HEK293 (cell line): Measurements from ENCODE around the gene CELSR1.
A peak's percentile ranks its signal among the peaks of the same experiment; 100 is the strongest.

Source experiments
- AEBP2 ChIP-seq: fragments of 450-650 bp; formaldehyde crosslinking; IDR thresholded peaks from 2 replicates; pipeline ENCODE4 v1.5.1; 2016; ENCODE audit warnings: missing biosample characterization, missing genetic modification characterization, borderline replicate concordance
- ATF2 ChIP-seq: fragments of 450-650 bp; formaldehyde crosslinking; IDR thresholded peaks from 2 replicates; pipeline ENCODE4 v1.5.1; 2016; ENCODE audit warnings: missing biosample characterization, missing genetic modification characterization, low read depth
- EGR2 ChIP-seq: fragments of 450-650 bp; formaldehyde crosslinking; IDR thresholded peaks from 2 replicates; pipeline ENCODE4 v1.5.1; 2016; ENCODE audit warnings: low read depth, missing biosample characterization, missing genetic modification characterization
- HOXD13 ChIP-seq: sonication (generic); formaldehyde crosslinking; IDR thresholded peaks from 2 replicates; pipeline ENCODE4 v1.8.0; 2022; ENCODE audit warnings: missing genetic modification reagents, borderline replicate concordance
- KLF10 ChIP-seq: fragments of 450-650 bp; IDR thresholded peaks from 2 replicates; pipeline ENCODE4 v1.5.1; 2018; ENCODE audit warnings: missing biosample characterization, mild to moderate bottlenecking, missing genetic modification characterization
- MYNN ChIP-seq: fragments of 450-650 bp; formaldehyde crosslinking; IDR thresholded peaks from 2 replicates; pipeline ENCODE4 v1.5.1; 2016; ENCODE audit warnings: missing biosample characterization, missing genetic modification characterization, borderline replicate concordance
- PATZ1 ChIP-seq: fragments of 450-650 bp; formaldehyde crosslinking; IDR thresholded peaks from 2 replicates; pipeline ENCODE4 v1.5.1; 2016; ENCODE audit warnings: missing biosample characterization, missing genetic modification characterization
- SCRT2 ChIP-seq: fragments of 450-650 bp; formaldehyde crosslinking; IDR thresholded peaks from 2 replicates; pipeline ENCODE4 v1.5.1; 2016; ENCODE audit warnings: missing biosample characterization, missing genetic modification characterization
- YY2 ChIP-seq: fragments of 450-650 bp; formaldehyde crosslinking; IDR thresholded peaks from 2 replicates; pipeline ENCODE4 v1.5.1; 2016; ENCODE audit warnings: missing biosample characterization, missing genetic modification characterization
- ZBTB21 ChIP-seq: fragments of 450-650 bp; formaldehyde crosslinking; IDR thresholded peaks from 2 replicates; pipeline ENCODE4 v1.5.1; 2017; ENCODE audit warnings: missing biosample characterization, missing genetic modification characterization
- ZEB2 ChIP-seq: fragments of 450-650 bp; formaldehyde crosslinking; IDR thresholded peaks from 2 replicates; pipeline ENCODE4 v1.5.1; 2016; ENCODE audit warnings: missing biosample characterization, missing genetic modification characterization
- ZFP69B ChIP-seq: fragments of 450-650 bp; formaldehyde crosslinking; IDR thresholded peaks from 2 replicates; pipeline ENCODE4 v1.5.1; 2016; ENCODE audit warnings: missing biosample characterization, missing genetic modification characterization
- ZNF112 ChIP-seq: fragments of 450-650 bp; formaldehyde crosslinking; IDR thresholded peaks from 2 replicates; pipeline ENCODE4 v1.5.0; 2017; ENCODE audit warnings: missing biosample characterization, missing genetic modification characterization
- ZNF121 ChIP-seq: fragments of 450-650 bp; formaldehyde crosslinking; IDR thresholded peaks from 2 replicates; pipeline ENCODE4 v1.5.1; 2016; ENCODE audit warnings: missing biosample characterization, missing genetic modification characterization
- ZNF146 ChIP-seq: fragments of 450-650 bp; formaldehyde crosslinking; IDR thresholded peaks from 2 replicates; pipeline ENCODE4 v1.5.1; 2016; ENCODE audit warnings: missing biosample characterization, missing genetic modification characterization
- ZNF184 ChIP-seq: fragments of 450-650 bp; IDR thresholded peaks from 2 replicates; pipeline ENCODE4 v1.5.1; 2018; ENCODE audit warnings: missing biosample characterization, mild to moderate bottlenecking, missing genetic modification characterization
- ZNF19 ChIP-seq: fragments of 450-650 bp; formaldehyde crosslinking; IDR thresholded peaks from 2 replicates; pipeline ENCODE4; 2016; ENCODE audit warnings: missing biosample characterization, missing genetic modification characterization, low read depth
- ZNF223 ChIP-seq: fragments of 450-650 bp; formaldehyde crosslinking; IDR thresholded peaks from 2 replicates; pipeline ENCODE4 v1.5.1; 2016; ENCODE audit warnings: missing biosample characterization, missing genetic modification characterization
- ZNF24 ChIP-seq: fragments of 450-650 bp; formaldehyde crosslinking; IDR thresholded peaks from 2 replicates; pipeline ENCODE4 v1.5.1; 2016; ENCODE audit warnings: missing biosample characterization, missing genetic modification characterization
- ZNF350 ChIP-seq: fragments of 450-650 bp; formaldehyde crosslinking; IDR thresholded peaks from 2 replicates; pipeline ENCODE4 v1.5.0; 2017; ENCODE audit warnings: missing biosample characterization, mild to moderate bottlenecking, missing genetic modification characterization
- ZNF354C ChIP-seq: fragments of 450-650 bp; formaldehyde crosslinking; IDR thresholded peaks from 2 replicates; pipeline ENCODE4 v1.5.1; 2016; ENCODE audit warnings: missing biosample characterization, missing genetic modification characterization, low read depth, borderline replicate concordance
- ZNF391 ChIP-seq: fragments of 450-650 bp; formaldehyde crosslinking; IDR thresholded peaks from 2 replicates; pipeline ENCODE4 v1.5.1; 2016; ENCODE audit warnings: low read depth, missing biosample characterization, missing genetic modification characterization, borderline replicate concordance
- ZNF426 ChIP-seq: fragments of 450-650 bp; formaldehyde crosslinking; IDR thresholded peaks from 2 replicates; pipeline ENCODE4 v1.5.1; 2017; ENCODE audit warnings: missing biosample characterization, missing genetic modification characterization, mild to moderate bottlenecking, inconsistent platforms, moderate library complexity
- ZNF488 ChIP-seq: fragments of 450-650 bp; formaldehyde crosslinking; IDR thresholded peaks from 2 replicates; pipeline ENCODE4 v1.5.1; 2016; ENCODE audit warnings: missing biosample characterization, missing genetic modification characterization
- ZNF548 ChIP-seq: fragments of 450-650 bp; formaldehyde crosslinking; IDR thresholded peaks from 2 replicates; pipeline ENCODE4 v1.5.1; 2016; ENCODE audit warnings: missing biosample characterization, missing genetic modification characterization
- ZNF549 ChIP-seq: fragments of 450-650 bp; IDR thresholded peaks from 2 replicates; pipeline ENCODE4 v1.5.1; 2018; ENCODE audit warnings: missing biosample characterization, missing genetic modification characterization, mild to moderate bottlenecking, inconsistent platforms, moderate library complexity
- ZNF600 ChIP-seq: fragments of 450-650 bp; formaldehyde crosslinking; IDR thresholded peaks from 2 replicates; pipeline ENCODE4 v1.5.1; 2016; ENCODE audit warnings: missing biosample characterization, missing genetic modification characterization
- ZNF610 ChIP-seq: fragments of 450-650 bp; formaldehyde crosslinking; IDR thresholded peaks from 2 replicates; pipeline ENCODE4 v1.5.1; 2016; ENCODE audit warnings: missing biosample characterization, missing genetic modification characterization, borderline replicate concordance
- ZNF623 ChIP-seq: fragments of 450-650 bp; formaldehyde crosslinking; IDR thresholded peaks from 2 replicates; pipeline ENCODE4 v1.5.1; 2016; ENCODE audit warnings: missing biosample characterization, missing genetic modification characterization
- ZNF629 ChIP-seq: fragments of 450-650 bp; formaldehyde crosslinking; IDR thresholded peaks from 2 replicates; pipeline ENCODE4 v1.5.1; 2017; ENCODE audit warnings: missing biosample characterization, missing genetic modification characterization
- ZNF76 ChIP-seq: fragments of 450-650 bp; formaldehyde crosslinking; IDR thresholded peaks from 2 replicates; pipeline ENCODE4; 2016; ENCODE audit warnings: low read depth, missing biosample characterization, missing genetic modification characterization, borderline replicate concordance
- ZNF768 ChIP-seq: fragments of 450-650 bp; formaldehyde crosslinking; IDR thresholded peaks from 2 replicates; pipeline ENCODE4 v1.5.1; 2018; ENCODE audit warnings: missing biosample characterization, mild to moderate bottlenecking, missing genetic modification characterization
- TF ChIP-seq, protein P1 (sequence below): fragments of 450-650 bp; formaldehyde crosslinking; IDR thresholded peaks from 2 replicates; pipeline ENCODE4; 2016; ENCODE audit warnings: missing biosample characterization, missing genetic modification characterization
- TF ChIP-seq, protein P2 (sequence below): fragments of 450-650 bp; formaldehyde crosslinking; optimal IDR thresholded peaks from 2 replicates; pipeline ENCODE3; 2016; ENCODE audit warnings: missing biosample characterization, mild to moderate bottlenecking, missing genetic modification characterization

CELSR1 gene

GRCh38 chr22:46528121-46528610 is 9.3 kb downstream of the CELSR1 start (continued):
- TF ChIP-seq KLF10 (no peak), MYNN (tag by site-specific recombination) (no peak), ZNF768 (tag by site-specific recombination) (no peak), ZFP69B (tag by site-specific recombination) (peak; percentile 69), HOXD13 (CRISPR knock-in tag) (no peak), ZNF600 (tag by site-specific recombination) (peak; percentile 87), ZNF184 (no peak), ZNF19 (tag by site-specific recombination) (no peak), ZNF623 (no peak), AEBP2 (tag by site-specific recombination) (no peak), ZNF610 (tag by site-specific recombination) (0 out of 2 replicates have a peak, but pooled peaks have one; percentile 6), ZNF76 (tag by site-specific recombination) (no peak; the same call in 1 of the 2 replicates), ZNF350 (tag by site-specific recombination) (no peak), ZNF223 (tag by site-specific recombination) (no peak), EGR2 (tag by site-specific recombination) (peak; percentile 67; the same call in 1 of the 2 replicates), ZNF354C (tag by site-specific recombination) (no peak), ZNF549 (tag by site-specific recombination) (no peak), ZNF112 (tag by site-specific recombination) (no peak), ZNF121 (tag by site-specific recombination) (no peak), ZNF629 (tag by site-specific recombination) (peak; percentile 80), ZNF24 (tag by site-specific recombination) (no peak), ZNF548 (tag by site-specific recombination) (no peak), ZNF488 (tag by site-specific recombination) (no peak), SCRT2 (tag by site-specific recombination) (no peak), ZNF391 (tag by site-specific recombination) (no peak), YY2 (tag by site-specific recombination) (no peak), ZNF146 (tag by site-specific recombination) (0 out of 2 replicates have a peak, but pooled peaks have one; percentile 4), ZEB2 (tag by site-specific recombination) (peak; percentile 93), PATZ1 (tag by site-specific recombination) (peak; percentile 29; the same call in 1 of the 2 replicates), ZNF426 (tag by site-specific recombination) (no peak), ZBTB21 (tag by site-specific recombination) (no peak), ATF2 (tag by site-specific recombination) (peak; percentile 60; the same call in 1 of the 2 replicates)
- TF ChIP-seq, protein P1, sequence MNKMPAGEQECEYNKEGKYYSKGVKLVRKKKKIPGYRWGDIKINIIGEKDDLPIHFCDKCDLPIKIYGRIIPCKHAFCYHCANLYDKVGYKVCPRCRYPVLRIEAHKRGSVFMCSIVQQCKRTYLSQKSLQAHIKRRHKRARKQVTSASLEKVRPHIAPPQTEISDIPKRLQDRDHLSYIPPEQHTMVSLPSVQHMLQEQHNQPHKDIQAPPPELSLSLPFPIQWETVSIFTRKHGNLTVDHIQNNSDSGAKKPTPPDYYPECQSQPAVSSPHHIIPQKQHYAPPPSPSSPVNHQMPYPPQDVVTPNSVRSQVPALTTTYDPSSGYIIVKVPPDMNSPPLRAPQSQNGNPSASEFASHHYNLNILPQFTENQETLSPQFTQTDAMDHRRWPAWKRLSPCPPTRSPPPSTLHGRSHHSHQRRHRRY (tag by site-specific recombination): no peak
- TF ChIP-seq, protein P2, sequence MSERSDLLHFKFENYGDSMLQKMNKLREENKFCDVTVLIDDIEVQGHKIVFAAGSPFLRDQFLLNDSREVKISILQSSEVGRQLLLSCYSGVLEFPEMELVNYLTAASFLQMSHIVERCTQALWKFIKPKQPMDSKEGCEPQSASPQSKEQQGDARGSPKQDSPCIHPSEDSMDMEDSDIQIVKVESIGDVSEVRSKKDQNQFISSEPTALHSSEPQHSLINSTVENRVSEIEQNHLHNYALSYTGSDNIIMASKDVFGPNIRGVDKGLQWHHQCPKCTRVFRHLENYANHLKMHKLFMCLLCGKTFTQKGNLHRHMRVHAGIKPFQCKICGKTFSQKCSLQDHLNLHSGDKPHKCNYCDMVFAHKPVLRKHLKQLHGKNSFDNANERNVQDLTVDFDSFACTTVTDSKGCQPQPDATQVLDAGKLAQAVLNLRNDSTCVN (tag by site-specific recombination): no peak
